WERI-Rb-1 (cell line): ENCODE measurements around the gene MYLK.
"Not testable (repeated sequence)": the region's sequence is repeated elsewhere in the genome, so short reads cannot be mapped to it uniquely, and the experiment has no call there.

Experiments used
- DNase-seq: peaks from one replicate; pipeline ENCODE4 v3.0.0-alpha.2; 2020
- H3K27ac ChIP-seq: fragments of 250-450 bp; sonication (Bioruptor Pico); 2 replicates; pipeline ENCODE4 v1.5.1; 2020; ENCODE audit warnings: mild to moderate bottlenecking, moderate library complexity
- H3K27me3 ChIP-seq: fragments of 250-450 bp; sonication (Bioruptor Pico); 2 replicates; pipeline ENCODE4 v1.5.1; 2021; ENCODE audit warnings: mild to moderate bottlenecking, low read depth, moderate library complexity; ENCODE audit not compliant: insufficient read depth, severe bottlenecking
- H3K36me3 ChIP-seq: fragments of 250-450 bp; sonication (Bioruptor Pico); 2 replicates; pipeline ENCODE4 v1.5.1; 2020; ENCODE audit warnings: mild to moderate bottlenecking, moderate library complexity
- H3K4me3 ChIP-seq: 2 replicates; pipeline ENCODE4 v1.5.1; 2011; ENCODE audit warnings: low read depth, mild to moderate bottlenecking, control low read depth, low read length
- H3K9me3 ChIP-seq: fragments of 250-450 bp; sonication (Bioruptor Pico); 2 replicates; pipeline ENCODE4 v1.5.1; 2021; ENCODE audit warnings: mild to moderate bottlenecking, moderate library complexity; ENCODE audit not compliant: severe bottlenecking
- CTCF ChIP-seq: IDR thresholded peaks from 2 replicates; pipeline ENCODE4 v1.5.1; 2011; ENCODE audit warnings: low read depth, mild to moderate bottlenecking, control low read depth, inconsistent platforms, low read length

MYLK gene

GRCh38 chr3:123718108-123718507, 166.0 kb downstream of the MYLK start:
- no peak for TF ChIP-seq CTCF
- H3K36me3 ChIP-seq, result no peaks in the 10 kb centered on the region
- no peak overlapping the region for H3K27ac ChIP-seq

GRCh38 chr3:123717451-123717850, 166.7 kb downstream of the MYLK start:
- not testable (repeated sequence) for DNase-seq, H3K4me3 ChIP-seq, H3K27me3 ChIP-seq, H3K9me3 ChIP-seq, H3K36me3 ChIP-seq, H3K27ac ChIP-seq

More at GRCh38 chr3:123718108-123718507, 166.0 kb downstream of the MYLK start:
- Histone ChIP-seq H3K9me3 (no peaks in the 10 kb centered on the region), H3K27me3 (no peaks in the 10 kb centered on the region), H3K4me3 (no peak overlapping the region)
- no peak for DNase-seq

- H3K9me3 ChIP-seq, result no peaks in the 10 kb centered on the region
- no peaks in the 10 kb centered on the region for H3K27me3 ChIP-seq
- no peak overlapping the region for H3K4me3 ChIP-seq
- TF ChIP-seq CTCF, result no peak
- no peak overlapping the region for H3K27ac ChIP-seq
- no peak for DNase-seq
- H3K36me3 ChIP-seq, result no peaks in the 10 kb centered on the region
Observed at GRCh38 chr3:123716411-123716810, 167.7 kb downstream of the MYLK start.

- no peak for DNase-seq
- no peak overlapping the region for H3K27ac ChIP-seq
- H3K27me3 ChIP-seq, result no peaks in the 10 kb centered on the region
- no peaks in the 10 kb centered on the region for H3K9me3 ChIP-seq
- H3K36me3 ChIP-seq, result no peaks in the 10 kb centered on the region
- no peak for TF ChIP-seq CTCF
- no peak overlapping the region for H3K4me3 ChIP-seq
Observed at GRCh38 chr3:123713211-123713610, 170.9 kb downstream of the MYLK start.

- no peak for DNase-seq
Observed at GRCh38 chr3:123712077-123712860, 171.9 kb downstream of the MYLK start.

GRCh38 chr3:123711356-123711755, 172.8 kb downstream of the MYLK start:
- H3K9me3 ChIP-seq, result no peaks in the 10 kb centered on the region
- no peaks in the 10 kb centered on the region for H3K27me3 ChIP-seq
- no peaks in the 10 kb centered on the region for H3K36me3 ChIP-seq
- H3K4me3 ChIP-seq, result no peak overlapping the region
- TF ChIP-seq CTCF, result no peak
- DNase-seq, result no peak
- no peak overlapping the region for H3K27ac ChIP-seq

More at GRCh38 chr3:123712077-123712860, 171.9 kb downstream of the MYLK start:
- Histone ChIP-seq H3K4me3 (no peak overlapping the region), H3K9me3 (no peaks in the 10 kb centered on the region), H3K27me3 (no peaks in the 10 kb centered on the region), H3K36me3 (no peaks in the 10 kb centered on the region), H3K27ac (no peak overlapping the region)
- TF ChIP-seq CTCF, result no peak
